Calu3 (cell line): Measurements from ENCODE around the gene TGM5. TPM values are rescaled to one million over a fixed set of nuclear protein-coding genes. Genes with fewer than 3 reads are reported as not detected.
A peak's percentile ranks its signal among the peaks of the same experiment; 100 is the strongest.
"Not testable (repeated sequence)": the region's sequence is repeated elsewhere in the genome, so short reads cannot be mapped to it uniquely, and the experiment has no call there.

Experiments used
- BruUV-seq: library from RNA; stranded (reverse); fragments of 400-500 nt; replicated peaks from 2 replicates; lab custom pipeline; 2021; lab: Mats Ljungman, UMichigan
- CTCF ChIA-PET: fragments of 300-600 bp; sonication (Branson Sonifier 250); formaldehyde crosslinking; loops from one replicate; lab custom pipeline; 2022; ENCODE audit warnings: antibody characterized with exemption; lab: Charles Lee
- DNase-seq: peaks from one replicate; pipeline ENCODE4 v3.0.0; 2022
- H3K27ac Mint-ChIP-seq: one replicate; pipeline ENCODE4 v1.8.0; 2022; ENCODE audit warnings: mixed read lengths; ENCODE audit not compliant: unreplicated experiment
- H3K27me3 Mint-ChIP-seq: one replicate; pipeline ENCODE4 v1.8.0; 2022; ENCODE audit warnings: mixed read lengths; ENCODE audit not compliant: unreplicated experiment
- H3K36me3 Mint-ChIP-seq: one replicate; pipeline ENCODE4 v1.8.0; 2022; ENCODE audit warnings: mild to moderate bottlenecking, moderate library complexity, mixed read lengths; ENCODE audit not compliant: insufficient read depth, unreplicated experiment
- H3K4me1 Mint-ChIP-seq: one replicate; pipeline ENCODE4 v1.8.0; 2022; ENCODE audit warnings: mild to moderate bottlenecking, low read depth, mixed read lengths; ENCODE audit not compliant: unreplicated experiment
- H3K4me3 Mint-ChIP-seq: one replicate; pipeline ENCODE4 v1.8.0; 2022; ENCODE audit warnings: mild to moderate bottlenecking, low read depth, moderate library complexity, mixed read lengths; ENCODE audit not compliant: unreplicated experiment
- H3K9me3 Mint-ChIP-seq: one replicate; pipeline ENCODE4 v1.8.0; 2022; ENCODE audit warnings: low read depth, mixed read lengths; ENCODE audit not compliant: unreplicated experiment
- CTCF ChIP-seq: fragments of 200-600 bp; IDR thresholded peaks from one replicate; pipeline ENCODE4 v1.8.0; 2022; ENCODE audit warnings: antibody characterized with exemption; ENCODE audit not compliant: unreplicated experiment
- intact Hi-C: fragments of 100-400 bp; cut with micrococcal nuclease; formaldehyde crosslinking; loops from one replicate; pipeline ENCODE4 v1.10.0; 2022; ENCODE audit not compliant: unreplicated experiment
- total RNA-seq: library from RNA; stranded (reverse); gene quantifications from 2 replicates; pipeline ENCODE4 v1.2.3, GENCODE V29; 2022

Gene TGM5
- total RNA-seq, 1 experiment from 2014 or later: not detected

- no peak for DNase-seq
- no peak overlapping the region for H3K27ac Mint-ChIP-seq
- intact Hi-C loops: no loop called here
- CTCF ChIA-PET: interaction anchor here (1.0 kb wide), 1 partner anchor 15 kb away, joined by 3 read pairs; no protein-coding TSS in a partner anchor
- no peaks in the 10 kb centered on the region for H3K4me1 Mint-ChIP-seq
- H3K9me3 Mint-ChIP-seq: no peaks in the 10 kb centered on the region
- BruUV-seq: no TSS peak
- peaks cover 53% of the 10 kb centered on the region for H3K27me3 Mint-ChIP-seq
- H3K4me3 Mint-ChIP-seq: no peak overlapping the region
- TF ChIP-seq CTCF: no peak
- H3K36me3 Mint-ChIP-seq: no peaks in the 10 kb centered on the region
These were observed 25.8 kb upstream of the TGM5 start for GRCh38 chr15:43292375-43293078.

GRCh38 chr15:43289656-43290055 is 22.9 kb upstream of the TGM5 start:
- intact Hi-C loops: loop anchor here (5.0 kb wide), 1 partner anchor 102 kb away; the partner anchor contains the start of gene CCNDBP1
- H3K27me3 Mint-ChIP-seq: peaks cover 53% of the 10 kb centered on the region
- H3K36me3 Mint-ChIP-seq, BruUV-seq, H3K4me3 Mint-ChIP-seq, H3K4me1 Mint-ChIP-seq, DNase-seq, H3K9me3 Mint-ChIP-seq, H3K27ac Mint-ChIP-seq, CTCF ChIA-PET: not testable (repeated sequence)

GRCh38 chr15:43287254-43287653 is 20.5 kb upstream of the TGM5 start:
- Mint-ChIP-seq H3K4me1 (no peaks in the 10 kb centered on the region), H3K27ac (no peak overlapping the region), H3K36me3 (no peaks in the 10 kb centered on the region), H3K9me3 (no peaks in the 10 kb centered on the region), H3K27me3 (peaks cover 51% of the 10 kb centered on the region), H3K4me3 (no peak overlapping the region)
- BruUV-seq: no TSS peak
- no peak for DNase-seq
- no peak for TF ChIP-seq CTCF
- intact Hi-C loops: loop anchor here (5.0 kb wide), 1 partner anchor 100 kb away; the partner anchor contains the start of gene CCNDBP1
- CTCF ChIA-PET: no interaction called here

GRCh38 chr15:43286074-43286473 is 19.3 kb upstream of the TGM5 start:
- CTCF ChIA-PET: interaction anchor here (1.0 to 1.8 kb wide), 5 partner anchors 20 to 100 kb away, joined by 3 to 55 read pairs (median 6); partner anchors contain the start of gene TGM5
- Mint-ChIP-seq H3K27ac (no peak overlapping the region), H3K27me3 (peaks cover 41% of the 10 kb centered on the region), H3K4me3 (no peak overlapping the region), H3K36me3 (no peaks in the 10 kb centered on the region), H3K4me1 (no peaks in the 10 kb centered on the region), H3K9me3 (no peaks in the 10 kb centered on the region)
- no peak for TF ChIP-seq CTCF
- BruUV-seq: no TSS peak
- intact Hi-C loops: loop anchor here (5.0 kb wide), 1 partner anchor 99 kb away; the partner anchor contains the start of gene CCNDBP1
- DNase-seq: no peak

- no peaks in the 10 kb centered on the region for H3K9me3 Mint-ChIP-seq
- H3K27me3 Mint-ChIP-seq: peaks cover 45% of the 10 kb centered on the region
- intact Hi-C loops: loop anchor here (1.0 to 5.0 kb wide), 2 partner anchors 60 to 98 kb away; partner anchors contain the start of gene CCNDBP1
- peak; percentile 21 for TF ChIP-seq CTCF
- peak; percentile 42 for DNase-seq
- no TSS peak for BruUV-seq
- no peak overlapping the region for H3K4me3 Mint-ChIP-seq
- CTCF ChIA-PET: interaction anchor here (1.0 to 1.8 kb wide), 5 partner anchors 19 to 99 kb away, joined by 3 to 55 read pairs (median 6); partner anchors contain the start of gene TGM5
- H3K4me1 Mint-ChIP-seq: no peaks in the 10 kb centered on the region
- no peak overlapping the region for H3K27ac Mint-ChIP-seq
- no peaks in the 10 kb centered on the region for H3K36me3 Mint-ChIP-seq
These were observed 18.9 kb upstream of the TGM5 start for GRCh38 chr15:43285609-43286037.
